HG03378 (cell line): ENCODE measurements around the gene TNFRSF14.
A peak's percentile ranks its signal among the peaks of the same experiment; 100 is the strongest.

Source experiments
- ATAC-seq: cut with Tn5 transposase; IDR thresholded peaks from one replicate; pipeline ENCODE4 v1.9.1; 2021; ENCODE audit warnings: mild to moderate bottlenecking, moderate library complexity; ENCODE audit not compliant: unreplicated experiment

Gene TNFRSF14

GRCh38 chr1:2586154-2587070, 30.2 kb downstream of the TNFRSF14 start, which contains the start of gene PRXL2B:
Gene PRXL2B, plus strand, starts transcription at chr1:2586777. Its CDS starts 109 bp downstream, at chr1:2586886.
- peak; percentile 33 for ATAC-seq

DNA sequence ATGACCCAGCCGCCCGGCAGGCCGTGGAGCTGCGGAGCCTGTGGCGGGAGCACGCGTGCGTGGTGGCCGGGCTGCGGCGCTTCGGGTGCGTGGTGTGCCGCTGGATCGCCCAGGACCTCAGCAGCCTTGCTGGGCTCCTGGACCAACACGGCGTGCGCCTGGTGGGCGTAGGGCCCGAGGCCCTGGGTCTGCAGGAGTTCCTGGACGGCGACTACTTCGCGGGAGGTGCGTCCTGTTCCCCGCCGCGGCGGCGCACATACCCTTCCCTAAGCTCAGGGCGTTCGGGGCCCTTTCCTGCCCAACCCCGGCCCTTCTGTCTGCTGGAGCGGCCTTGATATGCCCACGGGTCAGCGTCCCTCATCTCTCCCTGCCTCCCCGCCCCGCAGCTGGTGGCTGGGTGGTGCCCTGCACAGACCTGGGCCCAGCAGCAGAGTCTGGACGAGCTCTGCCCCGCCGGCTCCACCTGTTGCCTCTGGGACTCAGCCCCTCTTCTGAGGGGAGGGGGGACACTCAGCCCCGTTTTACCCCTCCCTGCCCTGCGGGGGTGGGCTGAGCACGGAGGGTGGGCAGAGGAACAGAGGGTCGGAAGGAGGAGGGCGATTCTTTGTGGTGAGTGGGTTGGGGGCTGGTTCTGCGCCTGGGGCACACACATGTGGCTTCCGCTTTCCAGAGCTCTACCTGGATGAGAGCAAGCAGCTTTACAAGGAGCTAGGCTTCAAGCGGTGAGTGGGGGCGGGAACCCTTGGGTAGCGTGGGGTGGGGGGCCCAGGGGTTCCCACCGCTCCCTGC, 31.1 kb downstream of the TNFRSF14 start:
- ATAC-seq, result no peak

DNA sequence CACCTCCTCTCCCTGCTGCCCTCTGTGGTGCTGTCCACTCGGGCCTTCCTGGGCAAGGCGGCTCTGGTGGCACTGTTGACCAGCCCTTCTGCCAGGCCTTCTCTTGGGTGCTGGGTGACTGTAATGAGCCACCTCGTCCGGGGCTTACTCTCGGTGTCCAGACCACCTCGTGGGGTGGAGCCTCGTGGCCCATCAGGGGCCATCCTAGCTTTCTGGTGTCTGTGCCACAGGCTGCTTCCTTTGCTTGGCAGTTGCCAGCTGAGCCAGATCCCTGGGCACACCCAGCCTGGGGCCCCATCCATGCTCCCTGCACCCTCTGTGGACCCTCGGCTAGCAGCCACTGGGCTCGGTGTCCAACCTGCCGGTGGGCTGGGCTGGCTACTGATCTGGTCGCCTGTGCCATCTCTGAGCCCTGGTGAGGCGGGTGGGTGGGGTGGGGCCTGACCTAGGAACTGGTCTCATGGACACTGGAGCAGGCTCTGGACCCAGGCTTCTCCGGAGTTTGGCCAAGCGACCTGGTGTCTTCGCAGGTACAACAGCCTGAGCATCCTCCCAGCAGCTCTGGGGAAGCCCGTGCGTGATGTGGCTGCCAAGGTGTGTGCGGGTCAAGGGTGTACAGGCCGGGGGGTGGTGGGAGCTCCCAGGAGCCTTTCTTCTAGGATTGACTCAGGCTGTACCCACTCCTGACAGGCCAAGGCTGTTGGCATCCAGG, 31.8 kb downstream of the TNFRSF14 start:
- no peak for ATAC-seq

DNA sequence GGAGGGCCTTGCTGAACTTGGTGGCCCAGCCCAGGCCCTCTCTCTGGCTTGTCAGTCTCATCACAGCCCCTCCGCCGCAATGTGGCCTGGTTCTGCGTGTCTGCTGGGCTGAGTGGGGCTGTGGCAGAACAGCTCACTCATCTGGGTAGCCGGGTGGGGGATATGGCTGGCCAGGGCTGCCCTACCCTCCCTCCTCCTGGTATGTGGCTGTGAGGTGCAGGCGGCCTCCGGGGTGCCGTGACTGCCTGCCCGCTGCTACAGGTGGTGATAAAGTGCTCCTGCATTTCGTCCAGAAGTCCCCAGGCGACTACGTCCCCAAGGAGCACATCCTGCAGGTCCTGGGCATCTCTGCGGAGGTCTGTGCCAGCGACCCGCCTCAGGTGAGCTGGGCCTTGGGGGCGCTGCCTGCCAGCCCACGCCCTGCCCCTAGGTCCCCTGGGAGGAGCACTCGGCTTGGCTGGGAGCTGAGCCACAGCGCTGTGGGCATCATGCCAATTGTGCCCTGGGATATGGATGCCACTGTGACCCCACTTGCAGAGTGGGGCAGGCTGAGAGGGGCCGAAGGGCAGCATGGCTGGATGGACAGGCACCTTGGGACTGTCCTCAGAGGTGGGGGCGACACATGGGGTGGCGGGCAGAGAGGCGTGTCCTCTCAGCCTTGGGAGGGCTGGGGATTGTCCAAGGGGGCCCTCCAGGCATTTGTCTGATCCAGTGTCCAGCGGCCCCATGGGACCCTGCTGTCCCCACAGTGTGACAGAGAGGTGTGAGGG, 32.7 kb downstream of the TNFRSF14 start:
- ATAC-seq, result no peak

GRCh38 chr1:2589431-2590232, 33.5 kb downstream of the TNFRSF14 start:
- ATAC-seq, result no peak

GRCh38 chr1:2590233-2591141, 34.3 kb downstream of the TNFRSF14 start:
- no peak for ATAC-seq

GRCh38 chr1:2591233-2591580, 35.0 kb downstream of the TNFRSF14 start:
- ATAC-seq, result no peak

- ATAC-seq, result no peak
These were observed 35.5 kb downstream of the TNFRSF14 start for GRCh38 chr1:2591581-2592261.

DNA sequence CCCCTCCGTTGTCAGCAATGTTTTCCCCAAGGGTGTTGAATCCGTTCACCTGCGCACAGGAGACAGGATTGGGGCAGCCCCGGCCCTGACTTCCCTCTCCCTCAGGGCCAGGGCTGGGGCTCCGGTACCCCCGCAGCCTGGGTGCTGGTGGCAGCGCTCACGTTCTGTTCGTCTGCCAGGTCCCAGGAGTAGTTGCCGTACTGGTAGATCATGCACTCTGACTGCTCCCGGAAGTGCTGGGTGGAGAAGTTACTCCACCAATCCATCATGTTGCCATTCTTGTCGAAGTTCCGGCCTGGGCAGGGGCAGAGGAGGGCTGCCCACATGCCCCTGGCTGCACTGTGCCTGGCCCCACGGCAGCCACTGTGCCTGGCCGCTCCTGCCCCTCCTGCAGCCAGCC, 36.5 kb downstream of the TNFRSF14 start:
- ATAC-seq, result no peak

- no peak for ATAC-seq
These were observed 37.2 kb downstream of the TNFRSF14 start for GRCh38 chr1:2593251-2593878.

DNA sequence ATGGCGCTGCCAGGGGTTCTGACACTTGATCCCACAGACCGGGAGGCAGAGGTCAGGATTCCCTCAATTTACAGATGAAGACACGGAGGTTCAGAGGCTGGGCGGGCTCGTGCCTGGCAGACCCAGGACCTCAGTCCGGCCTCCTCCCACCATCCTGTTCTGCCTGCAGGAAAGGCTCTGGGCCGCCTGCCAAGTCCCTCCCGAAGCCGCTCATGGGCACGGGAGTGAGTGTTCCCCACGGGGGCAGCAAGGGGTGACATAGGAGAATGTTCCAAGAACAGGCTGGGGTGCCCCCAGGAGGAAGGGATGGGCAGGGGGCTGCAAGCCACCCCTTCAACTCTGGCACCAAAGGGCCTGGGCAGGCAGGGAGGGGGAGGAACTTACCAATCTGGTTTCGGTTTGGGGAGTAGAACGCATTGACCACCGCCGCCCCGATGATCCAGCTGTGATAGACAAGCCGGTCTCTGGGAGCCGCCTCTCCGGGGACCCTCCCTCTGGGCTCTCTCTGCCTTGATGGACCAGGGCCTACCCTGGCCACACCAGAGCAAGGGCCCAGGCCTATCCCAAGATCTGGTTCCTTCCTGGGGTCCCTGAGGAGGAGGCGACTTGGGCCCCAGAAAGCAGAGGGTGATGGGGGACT, 38.0 kb downstream of the TNFRSF14 start:
- ATAC-seq, result no peak

GRCh38 chr1:2594641-2595131, 38.5 kb downstream of the TNFRSF14 start:
- no peak for ATAC-seq

DNA sequence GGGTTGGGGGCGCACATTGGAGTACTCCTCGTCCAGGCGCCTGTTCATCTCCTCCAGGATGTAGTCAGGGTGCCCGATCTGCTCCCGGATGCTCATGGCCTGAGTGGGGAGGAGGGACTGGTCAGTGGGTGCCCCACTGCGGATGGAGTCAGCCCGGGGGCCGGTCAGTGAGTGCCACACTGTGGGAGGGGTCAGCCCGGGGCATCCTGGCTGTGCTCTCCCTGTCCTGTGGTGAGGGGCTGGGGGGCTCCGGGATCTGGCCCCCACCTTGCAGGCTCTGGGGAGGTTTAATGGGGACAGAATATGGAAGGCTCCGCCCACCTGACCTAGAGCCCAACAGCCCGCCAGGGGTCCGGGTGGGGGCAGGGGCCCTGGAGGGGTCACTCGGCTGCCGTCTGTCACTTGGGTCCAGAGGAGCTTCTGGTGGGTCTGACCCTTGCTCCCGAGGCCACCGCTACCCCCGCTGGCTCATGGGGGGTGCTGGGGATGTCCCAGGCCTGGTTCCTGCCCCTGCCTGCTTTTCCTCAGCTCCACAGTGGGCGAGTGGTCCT, 39.2 kb downstream of the TNFRSF14 start:
- ATAC-seq, result no peak

- no peak for ATAC-seq
These were observed 39.8 kb downstream of the TNFRSF14 start for GRCh38 chr1:2595812-2596529.

DNA sequence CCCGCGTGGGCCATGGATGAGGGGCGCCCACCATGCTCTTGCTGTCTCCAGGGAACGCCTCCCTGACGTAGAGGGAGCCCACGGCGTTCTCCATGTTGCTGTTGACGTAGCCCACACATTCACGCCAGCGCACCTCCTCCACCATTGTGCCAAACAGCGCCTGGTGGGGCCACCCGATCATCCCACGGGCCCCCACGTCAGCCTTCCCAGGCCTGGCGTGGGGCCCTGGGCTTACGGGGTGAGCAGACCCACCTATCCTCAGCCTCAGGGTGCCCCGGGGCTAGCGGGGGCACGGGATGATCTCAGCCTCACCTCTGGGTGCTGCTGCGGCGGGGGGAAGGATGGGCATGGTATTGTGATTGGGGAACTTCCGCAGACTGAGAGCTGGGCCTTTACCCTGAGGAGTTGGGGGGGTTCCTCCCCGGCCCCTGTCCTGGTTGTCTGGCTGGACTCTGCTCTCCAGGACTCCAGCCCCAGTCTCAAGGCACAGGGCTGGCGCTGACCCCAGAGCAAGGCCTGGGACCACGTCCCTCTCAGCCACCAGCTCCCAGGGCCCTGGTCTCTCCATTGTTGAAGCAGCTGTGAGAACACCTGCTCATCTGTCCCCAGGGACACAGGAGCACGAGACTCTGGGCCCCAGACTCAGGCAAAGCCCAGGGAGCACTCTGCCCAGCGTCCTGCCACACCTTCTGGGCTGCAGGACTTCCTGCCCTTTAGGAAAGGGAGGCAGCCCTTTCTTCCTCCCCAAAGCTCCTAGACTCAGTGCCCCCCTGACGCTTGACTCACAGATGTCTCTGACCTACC, 40.6 kb downstream of the TNFRSF14 start:
- no peak for ATAC-seq
